Measurements from ENCODE around the gene GNAS. TPM values are rescaled to one million over a fixed set of nuclear protein-coding genes. Genes with fewer than 3 reads are reported as not detected.
"Not testable (repeated sequence)": the region's sequence is repeated elsewhere in the genome, so short reads cannot be mapped to it uniquely, and the experiment has no call there.

Gene GNAS
- total RNA-seq, 1 donor: 461 TPM

- not testable (repeated sequence) for H3K27me3 ChIP-seq (ENCODE audit: insufficient read depth, low read length); H3K4me1 ChIP-seq (ENCODE audit: insufficient read depth, low read length); H3K4me3 ChIP-seq (ENCODE audit: low read length); H3K9me3 ChIP-seq (ENCODE audit: low read depth, low read length)
Measured at GRCh38 chr20:58820515-58820914, 32.0 kb upstream of the GNAS start.

- H3K4me3 ChIP-seq (ENCODE audit: low read length): no peak overlapping the region
- no peaks in the 10 kb centered on the region for H3K9me3 ChIP-seq (ENCODE audit: low read depth, low read length)
- H3K4me1 ChIP-seq (ENCODE audit: insufficient read depth, low read length): no peaks in the 10 kb centered on the region
- no peaks in the 10 kb centered on the region for H3K27me3 ChIP-seq (ENCODE audit: insufficient read depth, low read length)
Measured at GRCh38 chr20:58822149-58822548, 30.4 kb upstream of the GNAS start.

- no peaks in the 10 kb centered on the region for H3K9me3 ChIP-seq (ENCODE audit: low read depth, low read length)
- no peaks in the 10 kb centered on the region for H3K4me1 ChIP-seq (ENCODE audit: insufficient read depth, low read length)
- H3K27me3 ChIP-seq (ENCODE audit: insufficient read depth, low read length): no peaks in the 10 kb centered on the region
- H3K4me3 ChIP-seq (ENCODE audit: low read length): no peak overlapping the region
Measured at GRCh38 chr20:58822748-58823730, 29.5 kb upstream of the GNAS start.

- Histone ChIP-seq H3K4me1 (ENCODE audit: insufficient read depth, low read length) (no peaks in the 10 kb centered on the region), H3K27me3 (ENCODE audit: insufficient read depth, low read length) (no peaks in the 10 kb centered on the region), H3K9me3 (ENCODE audit: low read depth, low read length) (no peaks in the 10 kb centered on the region), H3K4me3 (ENCODE audit: low read length) (no peak overlapping the region)
Measured at GRCh38 chr20:58824843-58825242, 27.7 kb upstream of the GNAS start.

- Histone ChIP-seq H3K4me1 (ENCODE audit: insufficient read depth, low read length) (no peaks in the 10 kb centered on the region), H3K4me3 (ENCODE audit: low read length) (no peak overlapping the region), H3K9me3 (ENCODE audit: low read depth, low read length) (no peaks in the 10 kb centered on the region), H3K27me3 (ENCODE audit: insufficient read depth, low read length) (no peaks in the 10 kb centered on the region)
Measured at GRCh38 chr20:58825450-58825849, 27.1 kb upstream of the GNAS start.

GRCh38 chr20:58826271-58826670 is 26.2 kb upstream of the GNAS start:
- Histone ChIP-seq H3K4me3 (ENCODE audit: low read length) (no peak overlapping the region), H3K27me3 (ENCODE audit: insufficient read depth, low read length) (no peaks in the 10 kb centered on the region), H3K9me3 (ENCODE audit: low read depth, low read length) (no peaks in the 10 kb centered on the region), H3K4me1 (ENCODE audit: insufficient read depth, low read length) (no peaks in the 10 kb centered on the region)

GRCh38 chr20:58828136-58828535 is 24.4 kb upstream of the GNAS start:
- Histone ChIP-seq H3K4me1 (ENCODE audit: insufficient read depth, low read length) (no peaks in the 10 kb centered on the region), H3K27me3 (ENCODE audit: insufficient read depth, low read length) (peaks cover 3% of the 10 kb centered on the region), H3K4me3 (ENCODE audit: low read length) (no peak overlapping the region), H3K9me3 (ENCODE audit: low read depth, low read length) (no peaks in the 10 kb centered on the region)

GRCh38 chr20:58828804-58829203 is 23.7 kb upstream of the GNAS start:
- H3K4me3 ChIP-seq (ENCODE audit: low read length); H3K9me3 ChIP-seq (ENCODE audit: low read depth, low read length); H3K27me3 ChIP-seq (ENCODE audit: insufficient read depth, low read length); H3K4me1 ChIP-seq (ENCODE audit: insufficient read depth, low read length): not testable (repeated sequence)

- Histone ChIP-seq H3K4me1 (ENCODE audit: insufficient read depth, low read length) (no peaks in the 10 kb centered on the region), H3K4me3 (ENCODE audit: low read length) (no peak overlapping the region), H3K27me3 (ENCODE audit: insufficient read depth, low read length) (peaks cover 3% of the 10 kb centered on the region), H3K9me3 (ENCODE audit: low read depth, low read length) (no peaks in the 10 kb centered on the region)
Measured at GRCh38 chr20:58829531-58829941, 23.0 kb upstream of the GNAS start.

- no peak overlapping the region for H3K4me3 ChIP-seq (ENCODE audit: low read length)
- peaks cover 3% of the 10 kb centered on the region for H3K27me3 ChIP-seq (ENCODE audit: insufficient read depth, low read length)
- H3K4me1 ChIP-seq (ENCODE audit: insufficient read depth, low read length): no peaks in the 10 kb centered on the region
- H3K9me3 ChIP-seq (ENCODE audit: low read depth, low read length): no peaks in the 10 kb centered on the region
Measured at GRCh38 chr20:58832457-58832856, 20.1 kb upstream of the GNAS start.

GRCh38 chr20:58833921-58834320 is 18.6 kb upstream of the GNAS start:
- Histone ChIP-seq H3K4me3 (ENCODE audit: low read length) (no peak overlapping the region), H3K4me1 (ENCODE audit: insufficient read depth, low read length) (no peaks in the 10 kb centered on the region), H3K9me3 (ENCODE audit: low read depth, low read length) (no peaks in the 10 kb centered on the region), H3K27me3 (ENCODE audit: insufficient read depth, low read length) (peaks cover 5% of the 10 kb centered on the region)

GRCh38 chr20:58835231-58835630 is 17.3 kb upstream of the GNAS start:
- H3K4me3 ChIP-seq (ENCODE audit: low read length): no peak overlapping the region
- no peaks in the 10 kb centered on the region for H3K9me3 ChIP-seq (ENCODE audit: low read depth, low read length)
- peaks cover 15% of the 10 kb centered on the region for H3K27me3 ChIP-seq (ENCODE audit: insufficient read depth, low read length)
- no peaks in the 10 kb centered on the region for H3K4me1 ChIP-seq (ENCODE audit: insufficient read depth, low read length)

GRCh38 chr20:58836616-58837204 is 15.8 kb upstream of the GNAS start:
- no peaks in the 10 kb centered on the region for H3K4me1 ChIP-seq (ENCODE audit: insufficient read depth, low read length)
- no peak overlapping the region for H3K4me3 ChIP-seq (ENCODE audit: low read length)
- H3K27me3 ChIP-seq (ENCODE audit: insufficient read depth, low read length): peaks cover 24% of the 10 kb centered on the region
- H3K9me3 ChIP-seq (ENCODE audit: low read depth, low read length): no peaks in the 10 kb centered on the region

- Histone ChIP-seq H3K27me3 (ENCODE audit: insufficient read depth, low read length) (peaks cover 29% of the 10 kb centered on the region), H3K4me3 (ENCODE audit: low read length) (no peak overlapping the region), H3K4me1 (ENCODE audit: insufficient read depth, low read length) (no peaks in the 10 kb centered on the region), H3K9me3 (ENCODE audit: low read depth, low read length) (no peaks in the 10 kb centered on the region)
Measured at GRCh38 chr20:58837717-58838116, 14.8 kb upstream of the GNAS start.

- Histone ChIP-seq H3K4me3 (ENCODE audit: low read length) (no peak overlapping the region), H3K27me3 (ENCODE audit: insufficient read depth, low read length) (peaks cover 33% of the 10 kb centered on the region), H3K4me1 (ENCODE audit: insufficient read depth, low read length) (no peaks in the 10 kb centered on the region), H3K9me3 (ENCODE audit: low read depth, low read length) (no peaks in the 10 kb centered on the region)
Measured at GRCh38 chr20:58838174-58838573, 14.3 kb upstream of the GNAS start.

- Histone ChIP-seq H3K9me3 (ENCODE audit: low read depth, low read length) (no peaks in the 10 kb centered on the region), H3K4me1 (ENCODE audit: insufficient read depth, low read length) (no peaks in the 10 kb centered on the region), H3K27me3 (ENCODE audit: insufficient read depth, low read length) (peaks cover 46% of the 10 kb centered on the region), H3K4me3 (ENCODE audit: low read length) (no peak overlapping the region)
Measured at GRCh38 chr20:58839474-58839874, 13.0 kb upstream of the GNAS start.

All from mononuclear cell (primary cell).